ENCODE results near the gene PRDM16. TPM values are rescaled to one million over a fixed set of nuclear protein-coding genes. Genes with fewer than 3 reads are reported as not detected.

Gene PRDM16
- total and polyA plus RNA-seq, 2 of the 8 experiments (the other 6 are each of a cell fraction or from before 2014, with no cell fraction given): 0.39 to 0.43 TPM

DNA sequence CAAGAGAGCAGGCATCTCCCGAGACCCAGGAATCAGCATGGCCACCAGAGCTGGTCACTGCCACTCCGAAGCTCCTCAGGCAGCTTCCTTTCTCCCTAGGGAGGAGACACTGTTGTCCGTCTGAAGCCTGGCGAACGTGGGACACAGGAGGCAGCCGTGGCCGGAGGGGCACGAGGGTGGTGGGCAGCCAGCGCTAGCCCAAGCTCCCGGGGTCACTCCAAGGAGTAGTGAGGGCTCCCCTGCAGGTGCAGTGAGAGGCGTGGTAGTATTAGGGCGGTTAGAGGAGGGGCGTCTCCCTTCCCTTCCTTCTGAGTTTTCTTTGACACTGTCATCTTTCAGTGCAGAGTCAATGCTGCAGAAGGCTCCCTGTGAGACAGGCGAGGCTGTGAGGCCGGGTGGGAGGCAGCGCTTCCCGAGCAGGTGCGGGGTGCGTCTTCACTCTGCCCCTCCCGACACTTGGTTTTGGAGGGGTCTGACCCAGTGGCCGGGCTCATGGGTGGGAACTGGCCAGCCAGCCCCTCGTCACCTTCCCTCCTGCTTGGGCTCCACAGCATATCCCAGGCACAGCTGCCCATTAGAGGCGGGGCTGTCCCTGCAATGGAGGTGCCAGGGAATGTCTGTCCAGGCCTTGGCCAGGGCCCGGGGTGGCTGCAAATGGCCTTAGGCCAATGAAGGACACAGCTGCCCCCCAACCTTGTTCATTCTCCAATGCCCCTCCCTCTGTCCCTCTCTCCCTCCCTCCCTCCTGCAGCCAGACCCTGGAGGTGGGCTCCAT is 213.8 kb downstream of the PRDM16 start:
- Histone ChIP-seq H3K4ac (replicated peaks; ENCODE audit: insufficient read length, low read depth, low read length) (no peak overlapping the region), H3K27ac (ENCODE audit: low read depth, low read length) (no peak overlapping the region), H3K14ac (ENCODE audit: insufficient read length) (no peak overlapping the region), H3K23ac (ENCODE audit: insufficient read length) (no peak overlapping the region), H2BK12ac (ENCODE audit: low read depth, low read length) (no peak overlapping the region), H4K91ac (replicated peaks; ENCODE audit: insufficient read length, low read length) (no peak overlapping the region), H3K9ac (replicated peaks in 1 of 4; ENCODE audit: extremely low read depth in 1 of 4, low read depth in 3 of 4, low read length in 3 of 4) (no peak overlapping the region), H3K79me1 (ENCODE audit: low read depth, low read length) (no peaks in the 10 kb centered on the region), H3K4me1 (replicated peaks in 1 of 4; ENCODE audit: control insufficient read depth in 3 of 4, insufficient read depth in 4 of 4, low read length in 3 of 4) (peaks cover 0 to 15% (median 5%) of the 10 kb centered on the region in 4 experiments; a peak in 5 of 7 replicates), H3K36me3 (ENCODE audit: control insufficient read depth in 2 of 4, insufficient read depth in 4 of 4, low read length in 3 of 4) (no peaks in the 10 kb centered on the region), H3K9me3 (ENCODE audit: insufficient read depth in 2 of 2, low read depth in 1 of 2, low read length in 1 of 2) (no peaks in the 10 kb centered on the region), H2AFZ (ENCODE audit: low read length) (no peak overlapping the region), H4K5ac (ENCODE audit: insufficient read length, low read depth, low read length) (no peak overlapping the region), H2BK15ac (ENCODE audit: low read length) (no peak overlapping the region), H2AK5ac (ENCODE audit: low read depth, low read length) (no peak overlapping the region), H4K8ac (ENCODE audit: extremely low read depth, insufficient read depth, low read length) (peak overlapping the region; percentile 57; the same call in 1 of the 2 replicates), H3K4me2 (ENCODE audit: insufficient read depth in 1 of 2, low read depth in 2 of 2, low read length in 2 of 2) (no peak overlapping the region), H3K27me3 (replicated peaks in 1 of 4; ENCODE audit: control insufficient read depth in 3 of 4, extremely low read depth in 1 of 4, insufficient read depth in 3 of 4, low read length in 3 of 4) (peaks cover 0 to 6% (median 1%) of the 10 kb centered on the region in 4 experiments; a peak in 2 of 7 replicates), H2BK5ac (ENCODE audit: low read depth, low read length) (no peak overlapping the region), H2BK120ac (replicated peaks; ENCODE audit: low read depth, low read length) (no peak overlapping the region), H3K56ac (replicated peaks; ENCODE audit: insufficient read length, low read depth, low read length) (no peak overlapping the region), H3K4me3 (ENCODE audit: extremely low read depth in 1 of 4, insufficient read depth in 2 of 4, low read depth in 3 of 4, low read length in 4 of 4) (no peak overlapping the region), H3K23me2 (ENCODE audit: low read depth, low read length) (no peaks in the 10 kb centered on the region), H3K79me2 (ENCODE audit: control insufficient read depth in 1 of 2, insufficient read depth in 2 of 2, low read length in 2 of 2) (no peaks in the 10 kb centered on the region), H3K18ac (ENCODE audit: extremely low read depth, low read length) (no peak overlapping the region), H4K20me1 (replicated peaks in 1 of 2; ENCODE audit: control insufficient read depth in 1 of 2, insufficient read depth in 2 of 2, low read length in 2 of 2) (peaks cover 0 to 2% of the 10 kb centered on the region in 2 experiments), H2BK20ac (ENCODE audit: low read length) (no peak overlapping the region)
- WGBS, 2 experiments (ENCODE audit: extremely low coverage in 1 of 2, insufficient coverage in 1 of 2, insufficient read length in 1 of 2, insufficient replicate concordance in 2 of 2, low coverage in 1 of 2, low lambda C conversion rate in 2 of 2, missing lambda C conversion rate in 1 of 2): 94% methylated on average over 19 of the region's 24 CpGs; no CpG with 5 or more reads in 1 of the 2 experiments
- POLR2A ChIA-PET (ENCODE audit: partially characterized antibody): no interaction called here
- FAIRE-seq (no peak), DNase-seq (ENCODE audit: low read depth in 1 of 2, low spot score in 2 of 2) (no peak)
- CTCF ChIA-PET (ENCODE audit: partially characterized antibody): interaction anchor here (0.9 to 5.9 kb wide), 18 partner anchors 9 to 222 kb away, joined by 3 to 32 read pairs (median 3); no protein-coding TSS in a partner anchor
- no peak for TF ChIP-seq EP300 (IDR thresholded peaks at IDR 0.05; ENCODE audit: borderline replicate concordance in 1 of 2, low read depth in 2 of 2, low read length in 2 of 2)
- no peak for TF ChIP-seq SAP30 (IDR thresholded peaks at IDR 0.05; ENCODE audit: insufficient read depth, insufficient replicate concordance, low read length)
- TF ChIP-seq RXRA (IDR thresholded peaks at IDR 0.05; ENCODE audit: insufficient read depth, low read depth, low read length): no peak
- no peak for TF ChIP-seq KDM1A (IDR thresholded peaks at IDR 0.05; ENCODE audit: borderline replicate concordance, low read length)

Measured in H1 (cell line).